Inflammatory macrophage treated with lipopolysaccharide for 4 hours (primary cell): ENCODE measurements around the gene SLC13A4.
"Not testable (repeated sequence)": the region's sequence is repeated elsewhere in the genome, so short reads cannot be mapped to it uniquely, and the experiment has no call there.

Experiments
- DNase-seq: peaks from one replicate; pipeline ENCODE4 v3.0.0-alpha.2; 2020

SLC13A4 gene

GRCh38 chr7:135728136-135728669 lies at the start of gene SLC13A4:
Gene SLC13A4 (minus strand): TSS chr7:135728186. CDS start chr7:135727496, 690 bp downstream.
- no peak for DNase-seq

GRCh38 chr7:135775915-135776314 lies 47.9 kb upstream of the SLC13A4 start:
- not testable (repeated sequence) for DNase-seq

GRCh38 chr7:135775230-135775629 lies 47.2 kb upstream of the SLC13A4 start:
- no peak for DNase-seq

- DNase-seq: no peak
Observed at GRCh38 chr7:135774284-135774683, 46.3 kb upstream of the SLC13A4 start.

GRCh38 chr7:135773464-135773863 lies 45.5 kb upstream of the SLC13A4 start:
- no peak for DNase-seq

GRCh38 chr7:135772639-135773222 lies 44.7 kb upstream of the SLC13A4 start:
- no peak for DNase-seq

GRCh38 chr7:135771961-135772638 lies 44.1 kb upstream of the SLC13A4 start:
- DNase-seq: no peak

GRCh38 chr7:135771051-135771450 lies 43.1 kb upstream of the SLC13A4 start:
- no peak for DNase-seq

- no peak for DNase-seq
Observed at GRCh38 chr7:135770139-135770710, 42.2 kb upstream of the SLC13A4 start.

- no peak for DNase-seq
Observed at GRCh38 chr7:135769005-135769802, 41.2 kb upstream of the SLC13A4 start.

- no peak for DNase-seq
Observed at GRCh38 chr7:135768467-135768866, 40.5 kb upstream of the SLC13A4 start.

- DNase-seq: no peak
Observed at GRCh38 chr7:135768064-135768463, 40.1 kb upstream of the SLC13A4 start.

- no peak for DNase-seq
Observed at GRCh38 chr7:135763261-135763660, 35.3 kb upstream of the SLC13A4 start.

GRCh38 chr7:135761751-135762488 lies 33.9 kb upstream of the SLC13A4 start:
- DNase-seq: no peak

GRCh38 chr7:135759532-135759931 lies 31.5 kb upstream of the SLC13A4 start:
- DNase-seq: no peak

GRCh38 chr7:135758531-135758932 lies 30.5 kb upstream of the SLC13A4 start:
- DNase-seq: no peak

- DNase-seq: no peak
Observed at GRCh38 chr7:135757719-135758411, 29.9 kb upstream of the SLC13A4 start.

- no peak for DNase-seq
Observed at GRCh38 chr7:135756191-135756590, 28.2 kb upstream of the SLC13A4 start.

GRCh38 chr7:135755351-135755753 lies 27.4 kb upstream of the SLC13A4 start:
- DNase-seq: no peak

GRCh38 chr7:135753616-135754413 lies 25.8 kb upstream of the SLC13A4 start:
- DNase-seq: no peak

- no peak for DNase-seq
Observed at GRCh38 chr7:135748770-135749169, 20.8 kb upstream of the SLC13A4 start, which contains the start of gene FAM180A. Gene FAM180A (minus strand): TSS chr7:135748813. CDS start chr7:135748580, 233 bp downstream.
